Tongue (tissue), 2 donors: ENCODE measurements around the gene OR51B4. TPM values are rescaled to one million over a fixed set of nuclear protein-coding genes. Genes with fewer than 3 reads are reported as not detected.
"Not testable (repeated sequence)": the region's sequence is repeated elsewhere in the genome, so short reads cannot be mapped to it uniquely, and the experiment has no call there.

Experiments used
- DNase-seq: peaks from one replicate; pipeline ENCODE4 v3.0.0-alpha.2; 2015
- total RNA-seq: library from RNA; depleted of rRNA; stranded (reverse); fragments of >200 nt; gene quantifications from one replicate; pipeline ENCODE4 v1.2.3, GENCODE V29; 2014

The OR51B4 gene
- total RNA-seq, 1 donor from 2014 or later, result not detected

DNA sequence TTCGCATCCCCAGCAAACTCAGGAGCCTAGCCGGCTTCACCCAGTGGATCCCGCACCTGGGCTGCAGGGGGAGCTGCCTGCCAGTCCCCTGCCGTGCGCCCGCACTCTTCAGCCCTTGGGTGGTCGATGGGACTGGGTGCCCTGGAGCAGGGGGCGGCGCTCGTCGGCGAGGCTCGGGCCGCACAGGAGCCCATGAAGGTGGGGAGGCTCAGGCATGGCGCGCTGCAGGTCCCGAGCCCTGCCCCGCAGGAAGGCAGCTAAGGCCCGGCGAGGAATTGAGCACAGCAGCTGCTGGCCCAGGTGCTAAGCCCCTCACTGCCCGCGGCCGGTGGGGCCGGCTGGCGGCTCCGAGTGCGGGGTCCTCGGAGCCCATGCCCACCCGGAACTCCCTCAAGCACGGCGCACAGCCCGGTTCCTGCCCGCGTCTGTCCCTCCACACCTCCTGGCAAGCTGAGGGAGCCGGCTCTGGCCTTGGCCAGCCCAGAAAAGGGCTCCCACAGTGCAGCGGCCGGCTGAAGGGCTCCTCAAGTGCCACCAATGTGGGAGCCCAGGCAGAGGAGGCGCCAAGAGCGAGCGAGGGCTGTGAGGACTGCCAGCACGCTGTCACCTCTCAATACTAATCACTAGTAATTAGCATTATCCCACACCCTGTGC, 7.3 kb downstream of the OR51B4 start:
- DNase-seq, result not testable (repeated sequence)

DNA sequence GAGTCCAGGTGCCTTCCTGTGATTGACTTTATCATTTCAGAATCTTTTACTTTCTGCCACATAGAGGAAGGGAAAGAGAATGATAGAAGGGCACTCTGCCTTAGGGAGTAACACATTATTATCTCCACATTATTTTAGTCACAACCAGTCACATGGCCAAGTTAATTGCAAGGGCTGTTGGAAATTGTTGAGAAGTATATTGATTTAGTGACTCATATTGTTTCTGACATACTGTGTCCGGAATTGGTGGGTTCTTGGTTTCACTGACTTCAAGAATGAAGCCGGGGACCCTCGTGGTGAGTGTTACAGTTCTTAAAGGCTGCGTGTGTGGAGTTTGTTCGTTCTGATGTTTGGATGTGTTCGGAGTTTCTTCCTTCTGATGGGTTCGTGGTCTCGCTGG, 8.7 kb downstream of the OR51B4 start:
- no peak for DNase-seq

DNA sequence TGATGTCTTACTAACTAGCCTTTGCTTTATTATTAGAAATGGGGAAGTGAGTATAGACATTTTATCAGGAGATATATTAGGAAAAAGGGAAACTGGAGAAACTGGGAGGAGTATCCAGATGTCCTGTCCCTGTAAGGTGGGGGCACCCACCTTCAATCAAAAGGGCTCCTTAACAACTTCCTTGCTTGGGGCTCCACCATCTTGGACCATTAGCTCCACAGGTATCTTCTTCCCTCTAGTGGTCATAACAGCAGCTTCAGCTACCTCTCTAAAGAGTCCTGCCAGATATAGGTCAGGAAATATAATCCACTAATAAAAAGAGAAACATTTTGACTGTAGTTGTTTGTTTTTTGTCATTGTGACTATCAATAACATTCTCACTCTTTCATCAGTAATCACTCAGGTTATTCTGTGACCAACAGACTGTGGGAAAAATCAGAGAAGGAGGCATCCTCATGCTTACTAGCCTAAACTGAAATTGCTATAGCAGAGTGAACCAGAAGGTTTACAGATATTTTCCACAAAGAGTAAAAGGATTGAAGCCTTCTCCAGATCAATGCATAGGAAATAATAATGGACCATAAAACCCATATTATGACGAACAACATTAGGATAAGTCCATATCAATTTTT, 10.4 kb downstream of the OR51B4 start:
- no peak for DNase-seq

DNA sequence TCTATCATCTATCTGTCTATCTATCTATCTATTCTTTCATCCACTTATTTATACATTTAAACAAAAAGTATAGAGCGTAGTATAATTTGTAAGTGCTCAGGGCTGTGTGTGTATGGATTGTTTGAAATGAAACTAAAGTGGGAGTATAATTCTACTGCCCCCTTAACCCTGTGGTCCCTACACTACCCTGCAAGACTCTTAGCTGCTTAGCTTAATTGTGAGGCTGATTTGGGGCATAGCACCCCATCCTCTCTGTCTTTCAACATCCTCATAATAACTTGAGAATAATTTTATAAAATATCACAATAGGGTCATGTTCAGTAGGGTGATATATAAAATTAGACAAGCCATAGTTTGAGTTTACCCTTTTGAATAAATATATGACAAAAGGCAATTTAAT, 11.6 kb downstream of the OR51B4 start:
- DNase-seq, result no peak

DNA sequence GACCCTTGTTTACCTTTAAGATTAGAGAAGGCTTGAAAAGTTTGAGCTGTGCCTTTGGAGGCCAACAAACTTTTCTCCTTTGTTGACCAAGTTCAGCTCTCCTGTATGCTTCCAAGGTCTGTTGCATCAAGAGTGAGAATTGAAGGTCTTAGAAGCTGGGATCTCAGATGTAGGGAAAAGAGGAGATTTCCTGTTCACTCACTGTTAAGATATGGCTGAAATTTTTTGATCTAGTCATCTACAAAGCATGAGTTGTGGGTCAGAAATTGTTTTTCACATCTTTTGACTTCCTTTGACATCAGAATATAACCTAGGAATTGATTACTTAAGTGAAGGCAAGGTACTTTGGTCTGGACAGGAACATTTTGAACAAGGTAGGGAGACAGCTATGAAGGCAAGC, 12.1 kb downstream of the OR51B4 start:
- no peak for DNase-seq

DNA sequence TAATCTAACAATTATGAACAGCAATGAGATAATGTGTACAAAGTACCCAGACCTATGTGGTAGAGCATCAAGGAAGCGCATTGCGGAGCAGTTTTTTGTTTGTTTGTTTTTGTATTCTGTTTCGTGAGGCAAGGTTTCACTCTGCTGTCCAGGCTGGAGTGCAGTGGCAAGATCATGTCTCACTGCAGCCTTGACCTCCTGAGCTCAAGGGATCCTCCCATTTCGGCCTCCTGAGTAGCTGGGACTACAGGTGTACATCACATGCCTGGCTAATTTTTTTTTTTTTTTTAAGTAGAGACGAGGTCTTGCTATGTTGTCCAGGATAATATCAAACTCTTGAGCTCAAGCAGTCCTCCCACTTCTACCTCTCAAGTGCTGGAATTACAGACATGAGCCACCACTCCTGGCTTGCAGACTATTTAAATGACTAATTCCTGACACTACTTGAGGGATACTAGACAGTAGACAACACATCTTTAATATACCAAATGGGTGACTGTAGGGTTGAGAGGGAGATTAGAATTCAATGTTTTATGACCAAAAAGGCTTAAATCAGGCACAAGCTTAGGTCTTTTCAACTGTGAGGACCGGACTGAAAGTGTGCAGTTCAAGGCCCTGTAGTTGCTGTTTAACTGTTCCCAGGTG, 12.7 kb downstream of the OR51B4 start:
- DNase-seq, result no peak

DNA sequence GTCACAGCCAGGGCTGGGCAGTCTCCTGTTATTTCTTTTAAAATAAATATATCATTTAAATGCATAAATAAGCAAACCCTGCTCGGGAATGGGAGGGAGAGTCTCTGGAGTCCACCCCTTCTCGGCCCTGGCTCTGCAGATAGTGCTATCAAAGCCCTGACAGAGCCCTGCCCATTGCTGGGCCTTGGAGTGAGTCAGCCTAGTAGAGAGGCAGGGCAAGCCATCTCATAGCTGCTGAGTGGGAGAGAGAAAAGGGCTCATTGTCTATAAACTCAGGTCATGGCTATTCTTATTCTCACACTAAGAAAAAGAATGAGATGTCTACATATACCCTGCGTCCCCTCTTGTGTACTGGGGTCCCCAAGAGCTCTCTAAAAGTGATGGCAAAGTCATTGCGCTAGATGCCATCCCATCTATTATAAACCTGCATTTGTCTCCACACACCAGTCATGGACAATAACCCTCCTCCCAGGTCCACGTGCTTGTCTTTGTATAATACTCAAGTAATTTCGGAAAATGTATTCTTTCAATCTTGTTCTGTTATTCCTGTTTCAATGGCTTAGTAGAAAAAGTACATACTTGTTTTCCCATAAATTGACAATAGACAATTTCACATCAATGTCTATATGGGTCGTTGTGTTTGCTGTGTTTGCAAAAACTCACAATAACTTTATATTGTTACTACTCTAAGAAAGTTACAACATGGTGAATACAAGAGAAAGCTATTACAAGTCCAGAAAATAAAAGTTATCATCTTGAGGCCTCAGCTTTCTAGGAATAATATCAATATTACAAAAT, 13.4 kb downstream of the OR51B4 start:
- DNase-seq, result peak; percentile 7

DNA sequence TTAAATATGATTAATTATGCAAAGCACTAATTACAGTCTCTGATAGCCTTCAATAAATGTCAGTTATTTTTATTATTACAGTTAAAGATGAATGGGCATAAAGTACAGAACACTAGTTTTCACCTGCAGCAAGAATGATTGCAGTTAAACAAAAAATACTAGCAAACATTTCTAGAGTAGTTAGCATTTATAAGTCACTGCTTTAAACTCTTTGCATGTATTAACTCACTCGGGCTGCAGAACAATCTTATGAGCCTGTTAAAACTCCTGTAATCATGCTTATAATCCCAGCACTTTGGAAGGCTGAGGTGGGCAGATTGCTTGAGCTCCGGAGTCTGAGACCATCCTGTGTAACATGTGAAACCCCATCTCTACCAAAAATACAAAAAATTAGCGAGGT, 14.8 kb downstream of the OR51B4 start:
- no peak for DNase-seq

DNA sequence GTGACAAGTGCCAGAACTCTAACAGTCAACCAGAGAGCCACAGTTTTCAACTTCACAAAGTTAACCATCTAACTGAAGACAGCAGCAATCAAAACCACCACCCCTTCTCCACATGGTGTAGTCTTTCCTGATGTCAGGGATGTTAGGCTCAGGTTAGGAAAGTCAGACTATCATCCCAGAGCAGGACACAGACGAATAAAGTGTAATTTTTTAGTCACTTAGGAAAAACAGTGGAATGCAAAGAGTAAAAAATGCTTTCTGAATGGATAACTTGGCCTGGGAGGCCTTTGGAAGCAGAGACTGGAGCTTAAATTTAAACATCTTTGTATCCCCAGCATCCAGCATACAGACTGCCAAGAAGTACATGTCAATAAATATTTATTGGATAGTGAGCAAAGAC, 15.4 kb downstream of the OR51B4 start:
- DNase-seq, result no peak

DNA sequence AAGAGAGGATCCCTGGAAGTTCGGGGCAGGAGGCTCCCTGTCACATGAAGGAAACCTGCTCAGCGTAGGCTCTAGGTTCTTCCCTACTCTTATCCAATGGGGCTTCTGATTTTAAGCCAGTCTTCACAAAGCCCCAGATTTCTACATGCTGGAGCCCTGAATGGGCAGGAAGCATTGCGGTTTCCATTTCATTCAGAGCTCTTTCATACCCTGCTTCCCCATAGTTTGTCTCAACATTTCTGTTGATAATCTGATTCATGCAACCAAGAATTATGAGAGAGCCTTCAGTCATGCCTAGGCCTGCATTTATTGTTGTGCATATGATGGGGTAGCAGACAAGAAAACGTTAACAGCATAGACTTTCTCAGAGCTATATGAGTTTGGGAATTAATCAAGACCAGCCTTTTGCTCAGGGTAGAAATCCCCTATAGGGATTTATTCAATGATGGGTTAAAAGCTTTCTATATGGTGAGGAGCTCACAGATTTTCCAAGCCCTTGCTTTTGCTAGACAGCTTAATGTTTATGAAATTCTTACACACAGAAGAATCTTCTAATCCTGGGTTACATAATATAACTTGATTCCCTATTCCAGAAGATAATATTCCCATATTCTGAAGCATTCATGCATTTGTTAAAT, 15.9 kb downstream of the OR51B4 start:
- DNase-seq, result no peak

DNA sequence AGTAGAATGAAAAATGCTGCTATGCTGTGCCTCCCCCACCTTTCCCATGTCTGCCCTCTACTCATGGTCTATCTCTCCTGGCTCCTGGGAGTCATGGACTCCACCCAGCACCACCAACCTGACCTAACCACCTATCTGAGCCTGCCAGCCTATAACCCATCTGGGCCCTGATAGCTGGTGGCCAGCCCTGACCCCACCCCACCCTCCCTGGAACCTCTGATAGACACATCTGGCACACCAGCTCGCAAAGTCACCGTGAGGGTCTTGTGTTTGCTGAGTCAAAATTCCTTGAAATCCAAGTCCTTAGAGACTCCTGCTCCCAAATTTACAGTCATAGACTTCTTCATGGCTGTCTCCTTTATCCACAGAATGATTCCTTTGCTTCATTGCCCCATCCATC, 17.1 kb downstream of the OR51B4 start:
- peak; percentile 22 for DNase-seq

DNA sequence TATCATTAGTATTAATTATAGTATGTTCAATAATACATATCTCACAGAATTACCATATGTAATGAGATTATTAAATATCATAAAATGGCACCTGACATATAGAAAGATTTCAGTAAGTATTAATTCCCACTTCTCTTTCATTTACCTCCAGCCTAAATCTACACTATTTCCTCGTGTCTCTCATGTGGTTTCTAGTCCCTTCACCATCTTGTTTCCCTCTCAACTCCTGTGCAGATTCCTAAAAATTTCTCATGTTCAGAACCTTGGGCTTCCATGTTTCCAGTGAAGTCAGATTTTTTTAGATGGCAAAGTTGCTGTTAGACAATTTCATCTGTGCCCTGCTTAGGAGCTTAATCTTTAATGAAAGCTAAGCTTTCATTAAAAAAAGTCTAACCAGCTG, 17.9 kb downstream of the OR51B4 start:
- DNase-seq, result no peak

DNA sequence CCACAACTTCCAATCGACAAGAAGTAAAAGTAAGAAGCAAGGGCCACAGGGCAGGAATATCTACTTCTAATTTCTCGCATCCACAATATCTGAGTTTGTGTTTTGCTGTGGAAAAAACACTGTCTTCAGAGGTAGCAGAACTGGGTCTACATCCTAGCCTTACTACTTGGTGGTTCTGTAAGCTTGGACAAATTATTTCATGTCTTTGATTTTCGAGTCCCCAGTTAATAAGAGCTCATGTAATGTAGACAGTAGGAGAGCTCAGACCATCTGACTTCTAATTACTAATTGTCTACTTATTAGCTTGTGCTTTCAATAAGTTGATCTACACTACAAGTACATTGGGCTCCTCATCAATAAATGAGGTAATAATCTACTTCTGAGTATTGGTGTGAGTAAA, 18.7 kb downstream of the OR51B4 start:
- no peak for DNase-seq

DNA sequence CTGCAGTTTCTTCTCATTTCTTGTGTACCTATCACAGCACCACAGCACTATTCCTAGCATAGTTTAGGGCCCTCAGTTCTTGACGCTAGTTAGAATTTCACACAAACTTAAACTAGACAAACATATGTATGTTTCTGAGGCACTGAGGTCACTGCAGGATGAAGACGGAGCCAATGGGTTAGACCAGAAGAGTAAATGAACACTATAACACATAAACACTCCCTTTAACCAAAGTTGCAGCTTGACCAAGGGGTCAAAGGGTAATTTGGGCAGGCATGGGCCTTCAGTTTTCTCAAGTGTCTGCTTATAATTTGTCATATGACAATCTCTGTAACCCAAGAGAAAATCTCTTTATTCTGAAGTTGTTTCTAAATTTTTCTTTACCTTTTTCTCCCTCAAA, 19.1 kb downstream of the OR51B4 start:
- DNase-seq, result no peak

DNA sequence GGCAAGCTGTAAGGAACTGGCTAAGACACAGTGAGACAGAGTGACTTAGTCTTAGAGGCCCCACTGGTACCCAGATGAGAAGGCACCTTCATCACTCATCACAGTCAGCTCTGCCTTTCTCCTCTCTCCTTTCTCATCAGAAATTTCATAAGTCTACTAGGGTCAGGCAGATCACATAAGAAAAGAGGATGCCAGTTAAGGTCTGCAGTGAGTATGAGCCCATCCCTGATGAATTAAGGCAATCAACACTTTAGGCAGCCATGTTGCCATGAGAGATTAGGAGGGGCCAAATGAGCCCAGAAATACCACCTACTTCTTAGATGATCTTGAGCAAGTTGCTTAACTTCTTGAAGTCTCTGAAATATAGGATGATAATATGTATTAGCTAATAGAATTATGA, 20.1 kb downstream of the OR51B4 start:
- no peak for DNase-seq

DNA sequence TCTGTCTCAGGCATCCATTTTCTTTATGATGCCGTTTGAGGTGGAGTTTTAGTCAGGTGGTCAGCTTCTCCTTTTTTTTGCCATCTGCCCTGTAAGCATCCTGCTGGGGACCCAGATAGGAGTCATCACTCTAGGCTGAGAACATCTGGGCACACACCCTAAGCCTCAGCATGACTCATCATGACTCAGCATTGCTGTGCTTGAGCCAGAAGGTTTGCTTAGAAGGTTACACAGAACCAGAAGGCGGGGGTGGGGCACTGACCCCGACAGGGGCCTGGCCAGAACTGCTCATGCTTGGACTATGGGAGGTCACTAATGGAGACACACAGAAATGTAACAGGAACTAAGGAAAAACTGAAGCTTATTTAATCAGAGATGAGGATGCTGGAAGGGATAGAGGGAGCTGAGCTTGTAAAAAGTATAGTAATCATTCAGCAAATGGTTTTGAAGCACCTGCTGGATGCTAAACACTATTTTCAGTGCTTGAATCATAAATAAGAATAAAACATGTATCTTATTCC, 21.1 kb downstream of the OR51B4 start:
- DNase-seq, result peak; percentile 39

DNA sequence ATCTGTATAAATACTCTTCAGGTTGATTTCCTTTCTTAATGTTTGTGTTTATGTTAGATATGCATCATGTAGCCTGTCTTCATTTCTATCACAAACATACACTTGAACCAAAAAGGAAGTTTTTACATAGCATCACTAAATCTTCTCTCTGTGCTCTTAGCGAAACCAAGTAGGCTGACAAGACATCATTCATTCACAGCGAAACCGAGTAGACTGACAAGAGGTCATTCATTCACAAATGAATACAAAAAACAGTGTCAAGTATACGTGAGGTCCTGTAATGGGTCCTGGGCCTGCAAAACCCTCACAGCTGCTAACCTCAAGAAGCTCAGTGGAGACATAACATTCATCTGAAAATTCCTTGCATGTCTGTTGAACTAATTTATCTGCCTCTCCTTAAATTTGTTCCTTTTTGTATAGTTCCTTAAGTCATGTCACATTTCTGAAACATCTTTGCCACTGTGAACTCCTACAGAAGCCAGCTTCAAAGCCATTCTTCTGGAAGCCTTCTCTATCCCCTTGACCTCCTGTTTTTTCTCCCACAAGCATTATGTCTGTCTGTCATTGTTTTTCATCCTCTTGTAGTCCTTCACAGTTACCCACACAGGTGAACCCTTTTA, 22.2 kb downstream of the OR51B4 start:
- no peak for DNase-seq

DNA sequence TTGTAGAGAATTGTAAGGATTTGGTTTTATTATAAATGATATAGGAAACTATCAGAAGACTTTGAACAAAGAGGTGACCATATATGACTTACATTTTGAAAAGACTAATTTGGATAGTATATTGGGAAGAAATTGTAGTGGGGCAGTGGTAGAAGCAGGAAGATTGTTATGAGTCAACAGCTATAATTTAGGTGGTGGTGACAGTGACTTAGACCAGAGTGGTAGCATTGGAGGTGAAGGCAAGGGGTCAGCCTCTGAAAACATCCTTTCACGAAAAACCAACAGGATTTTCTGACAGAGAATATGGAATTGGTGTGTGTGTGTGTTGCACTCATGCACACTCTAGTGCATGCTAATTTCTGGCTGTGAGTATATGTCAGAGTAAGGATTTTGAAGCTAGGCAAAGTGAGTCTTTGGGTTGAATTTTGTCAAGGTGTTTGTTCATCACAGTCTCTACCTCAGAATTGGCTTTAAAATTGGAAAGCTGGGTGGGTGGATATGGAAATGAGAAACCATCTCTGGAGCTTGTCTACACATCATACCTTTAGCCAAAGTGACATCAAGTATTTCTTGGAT, 23.9 kb downstream of the OR51B4 start:
- DNase-seq, result no peak

DNA sequence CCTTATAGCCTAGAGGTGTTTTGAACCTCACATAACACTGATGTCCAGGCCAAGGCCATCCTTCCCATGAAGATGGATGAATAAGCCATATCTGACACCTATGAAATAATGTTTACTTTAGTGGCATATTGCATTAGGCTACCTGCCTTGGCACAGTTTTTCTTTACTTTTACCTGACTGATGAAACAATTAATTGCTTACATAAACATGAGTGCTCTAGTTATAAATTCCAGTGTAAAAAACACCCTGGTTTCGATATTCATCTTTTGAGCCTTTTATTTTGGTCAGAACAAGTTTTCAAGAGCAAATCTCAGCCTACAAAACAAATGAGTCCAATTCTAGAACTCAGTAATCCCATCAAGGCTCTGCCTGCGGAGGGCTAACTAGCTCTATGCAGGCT, 25.0 kb downstream of the OR51B4 start:
- DNase-seq, result no peak

DNA sequence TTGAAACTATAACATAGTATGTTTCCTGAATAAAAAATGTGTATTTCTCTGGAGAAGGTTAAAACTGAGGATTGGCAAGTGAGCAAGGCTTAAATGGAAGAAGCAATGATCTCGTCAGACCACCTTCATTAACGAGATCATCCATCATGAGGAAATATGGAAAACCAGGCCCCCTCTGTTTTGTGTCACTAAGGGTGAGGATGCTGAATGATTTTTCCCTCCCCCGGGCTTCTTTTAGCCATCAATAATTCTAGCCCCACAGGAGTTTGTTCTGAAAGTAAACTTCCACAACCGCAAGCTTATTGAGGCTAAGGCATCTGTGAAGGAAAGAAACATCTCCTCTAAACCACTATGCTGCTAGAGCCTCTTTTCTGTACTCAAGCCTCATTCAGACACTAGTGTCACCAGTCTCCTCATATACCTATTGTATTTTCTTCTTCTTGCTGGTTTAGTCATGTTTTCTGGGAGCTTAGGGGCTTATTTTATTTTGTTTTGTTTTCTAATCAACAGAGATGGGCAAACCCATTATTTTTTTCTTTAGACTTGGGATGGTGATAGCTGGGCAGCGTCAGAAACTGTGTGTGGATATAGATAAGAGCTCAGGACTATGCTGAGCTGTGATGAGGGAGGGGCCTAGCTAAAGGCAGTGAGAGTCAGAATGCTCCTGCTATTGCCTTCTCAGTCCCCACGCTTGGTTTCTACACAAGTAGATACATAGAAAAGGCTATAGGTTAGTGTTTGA, 26.2 kb downstream of the OR51B4 start:
- no peak for DNase-seq

DNA sequence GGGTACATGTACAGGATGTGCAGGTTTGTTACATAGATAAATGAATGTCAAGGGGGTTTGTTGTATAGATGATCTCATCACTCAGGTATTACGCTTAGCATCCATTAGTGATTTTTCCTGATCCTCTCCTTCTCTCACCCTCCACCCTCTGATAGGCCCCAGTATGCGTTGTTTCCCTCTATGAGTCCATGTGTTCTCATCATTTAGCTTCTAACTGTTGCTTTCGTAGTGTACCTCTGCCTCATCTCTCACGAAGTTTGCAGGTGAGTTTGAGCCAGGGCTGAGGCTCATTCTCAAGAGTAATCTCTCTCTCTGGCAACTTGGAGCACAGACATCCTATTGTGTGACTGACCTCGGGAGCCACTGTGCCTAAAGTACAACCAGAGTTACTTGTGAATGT, 27.4 kb downstream of the OR51B4 start:
- DNase-seq, result no peak
